ENCODE results near the gene UBLCP1.

UBLCP1 gene

DNA sequence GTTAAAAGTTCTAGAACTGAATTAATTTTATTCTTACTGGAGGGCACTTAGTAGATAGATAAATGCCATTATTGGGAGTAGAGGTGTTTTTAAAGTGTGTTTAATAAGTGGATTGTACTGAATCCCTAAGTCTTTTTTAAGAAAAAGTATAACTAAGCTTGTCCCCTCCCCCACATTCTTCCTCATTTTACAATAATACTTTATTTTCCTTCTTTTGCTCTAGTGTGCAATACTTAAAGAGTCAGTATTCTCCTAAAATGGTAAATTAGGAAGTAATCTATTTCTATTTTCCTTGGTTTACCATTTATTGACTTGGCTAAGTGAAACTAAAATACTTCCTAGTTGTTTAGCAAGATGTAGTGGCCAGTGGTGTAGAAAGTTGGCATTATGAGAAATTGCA lies 11.6 kb downstream of the UBLCP1 start:
- CTCF ChIA-PET, result interaction anchor here (1.6 kb wide), 1 partner anchor 119 kb away, joined by 5 read pairs; no protein-coding TSS in a partner anchor
- H3K27ac ChIP-seq (ENCODE audit: extremely low read depth, low read depth, low read length), result no peak overlapping the region
- H3K4me1 ChIP-seq (ENCODE audit: control insufficient read depth, insufficient read depth, low read length), result no peaks in the 10 kb centered on the region
- H3K36me3 ChIP-seq (ENCODE audit: control insufficient read depth in 2 of 2, insufficient read depth in 1 of 2, low read length in 2 of 2), result peaks cover 59 to 84% of the 10 kb centered on the region in 2 experiments
- POLR2A ChIA-PET, result no interaction called here
- H3K9me3 ChIP-seq (ENCODE audit: control insufficient read depth, insufficient read depth, low read depth, low read length), result no peaks in the 10 kb centered on the region
- no peak overlapping the region for H3K4me3 ChIP-seq (ENCODE audit: low read depth, low read length)
- TF ChIP-seq PRDM1 (tag by site-specific recombination; IDR thresholded peaks at IDR 0.05) (no peak), ZNF132 (tag by site-specific recombination; IDR thresholded peaks at IDR 0.05; ENCODE audit: borderline replicate concordance) (no peak), ZNF146 (tag by site-specific recombination; IDR thresholded peaks at IDR 0.05) (no peak), ZBTB20 (tag by site-specific recombination; IDR thresholded peaks at IDR 0.05) (no peak), ZNF791 (tag by site-specific recombination; IDR thresholded peaks at IDR 0.05) (no peak)

DNA sequence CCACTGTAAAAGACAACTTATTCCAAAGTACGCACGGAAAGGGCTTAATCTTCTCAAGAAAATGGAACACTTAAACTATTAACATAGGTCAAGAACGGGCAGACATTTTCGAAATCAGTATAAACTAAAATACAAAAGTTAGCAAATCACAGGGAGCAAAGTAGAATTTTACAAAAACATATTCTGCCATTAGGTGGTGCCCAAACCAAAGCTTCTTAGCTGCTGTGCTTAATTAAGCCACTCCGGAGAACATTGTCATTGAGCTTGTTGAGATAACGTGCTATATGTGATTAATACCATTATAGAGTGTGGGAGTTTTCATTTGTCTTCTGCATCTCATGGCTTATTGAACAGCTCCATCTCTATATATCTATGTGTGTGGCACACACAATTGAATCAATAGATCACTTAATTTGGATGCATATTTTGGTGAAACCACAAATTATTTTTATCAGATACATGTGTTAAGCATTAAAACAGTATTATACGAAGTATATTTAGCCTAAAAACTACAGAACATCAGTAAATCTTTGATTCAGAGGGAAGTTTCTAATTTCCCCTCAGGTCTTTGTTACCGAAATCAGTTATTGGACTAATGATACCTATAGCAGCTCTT lies 23.4 kb downstream of the UBLCP1 start:
- Histone ChIP-seq H3K4me1 (ENCODE audit: control insufficient read depth, insufficient read depth, low read length) (no peaks in the 10 kb centered on the region), H3K9me3 (ENCODE audit: control insufficient read depth, insufficient read depth, low read depth, low read length) (no peaks in the 10 kb centered on the region), H3K36me3 (ENCODE audit: control insufficient read depth in 2 of 2, insufficient read depth in 1 of 2, low read length in 2 of 2) (peaks cover 16 to 21% of the 10 kb centered on the region in 2 experiments; a peak in 2 of 3 replicates), H3K4me3 (ENCODE audit: low read depth, low read length) (no peak overlapping the region), H3K27ac (ENCODE audit: extremely low read depth, low read depth, low read length) (no peak overlapping the region)
- TF ChIP-seq ZNF654 (tag by site-specific recombination; IDR thresholded peaks at IDR 0.05; ENCODE audit: low read depth), result peak; percentile 77
- TF ChIP-seq HOXA7 (CRISPR knock-in tag; IDR thresholded peaks at IDR 0.05; ENCODE audit: borderline replicate concordance), result no peak
- TF ChIP-seq ZNF660 (tag by site-specific recombination; IDR thresholded peaks at IDR 0.05), result peak; percentile 22; the same call in 1 of the 2 replicates
- CTCF ChIA-PET, result interaction anchor here (0.6 to 5.2 kb wide), 11 partner anchors 31 to 735 kb away, joined by 3 to 25 read pairs (median 4); no protein-coding TSS in a partner anchor
- POLR2A ChIA-PET, result interaction anchor here (1.3 kb wide), 1 partner anchor 30 kb away, joined by 4 read pairs; no protein-coding TSS in a partner anchor

DNA sequence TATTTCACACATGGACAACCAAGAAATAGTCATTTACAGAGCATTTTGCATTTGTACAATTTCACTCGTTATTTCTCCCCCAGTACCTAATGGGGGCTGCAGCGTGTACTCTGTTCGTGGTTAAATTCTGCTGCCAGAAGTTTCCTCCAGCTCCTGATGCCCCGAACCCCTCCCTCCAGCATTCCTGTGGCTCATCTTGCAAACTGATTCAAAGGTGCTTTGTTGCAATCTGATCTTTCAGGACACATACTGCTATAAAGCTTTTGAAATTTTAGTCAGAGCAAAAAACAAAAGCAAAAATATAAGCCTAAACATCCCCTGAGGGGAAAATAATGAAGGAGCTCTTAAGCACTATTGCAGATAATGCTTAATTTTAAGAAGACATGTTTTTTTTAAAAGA lies 27.7 kb downstream of the UBLCP1 start:
- ChIA-PET CTCF (interaction anchor here (2.1 kb wide), 1 partner anchor 26 kb away, joined by 11 read pairs; no protein-coding TSS in a partner anchor), POLR2A (no interaction called here)
- Histone ChIP-seq H3K27ac (ENCODE audit: extremely low read depth, low read depth, low read length) (no peak overlapping the region), H3K4me3 (ENCODE audit: low read depth, low read length) (no peak overlapping the region), H3K4me1 (ENCODE audit: control insufficient read depth, insufficient read depth, low read length) (no peaks in the 10 kb centered on the region), H3K9me3 (ENCODE audit: control insufficient read depth, insufficient read depth, low read depth, low read length) (no peaks in the 10 kb centered on the region), H3K36me3 (ENCODE audit: control insufficient read depth in 2 of 2, insufficient read depth in 1 of 2, low read length in 2 of 2) (no peaks in the 10 kb centered on the region; a peak in 1 of 3 replicates)
- TF ChIP-seq ZNF549 (tag by site-specific recombination; IDR thresholded peaks at IDR 0.05), result no peak
- TF ChIP-seq ZNF777 (tag by site-specific recombination; IDR thresholded peaks at IDR 0.05; ENCODE audit: borderline replicate concordance), result no peak
- TF ChIP-seq, protein P1, sequence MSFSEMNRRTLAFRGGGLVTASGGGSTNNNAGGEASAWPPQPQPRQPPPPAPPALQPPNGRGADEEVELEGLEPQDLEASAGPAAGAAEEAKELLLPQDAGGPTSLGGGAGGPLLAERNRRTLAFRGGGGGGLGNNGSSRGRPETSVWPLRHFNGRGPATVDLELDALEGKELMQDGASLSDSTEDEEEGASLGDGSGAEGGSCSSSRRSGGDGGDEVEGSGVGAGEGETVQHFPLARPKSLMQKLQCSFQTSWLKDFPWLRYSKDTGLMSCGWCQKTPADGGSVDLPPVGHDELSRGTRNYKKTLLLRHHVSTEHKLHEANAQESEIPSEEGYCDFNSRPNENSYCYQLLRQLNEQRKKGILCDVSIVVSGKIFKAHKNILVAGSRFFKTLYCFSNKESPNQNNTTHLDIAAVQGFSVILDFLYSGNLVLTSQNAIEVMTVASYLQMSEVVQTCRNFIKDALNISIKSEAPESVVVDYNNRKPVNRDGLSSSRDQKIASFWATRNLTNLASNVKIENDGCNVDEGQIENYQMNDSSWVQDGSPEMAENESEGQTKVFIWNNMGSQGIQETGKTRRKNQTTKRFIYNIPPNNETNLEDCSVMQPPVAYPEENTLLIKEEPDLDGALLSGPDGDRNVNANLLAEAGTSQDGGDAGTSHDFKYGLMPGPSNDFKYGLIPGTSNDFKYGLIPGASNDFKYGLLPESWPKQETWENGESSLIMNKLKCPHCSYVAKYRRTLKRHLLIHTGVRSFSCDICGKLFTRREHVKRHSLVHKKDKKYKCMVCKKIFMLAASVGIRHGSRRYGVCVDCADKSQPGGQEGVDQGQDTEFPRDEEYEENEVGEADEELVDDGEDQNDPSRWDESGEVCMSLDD (tag by site-specific recombination; IDR thresholded peaks at IDR 0.05), result no peak
- TF ChIP-seq ZEB2 (tag by site-specific recombination; IDR thresholded peaks at IDR 0.05), result no peak
- TF ChIP-seq ZNF596 (tag by site-specific recombination; IDR thresholded peaks at IDR 0.05), result no peak
- TF ChIP-seq ZNF610 (tag by site-specific recombination; IDR thresholded peaks at IDR 0.05; ENCODE audit: borderline replicate concordance), result no peak
- TF ChIP-seq, protein P2, sequence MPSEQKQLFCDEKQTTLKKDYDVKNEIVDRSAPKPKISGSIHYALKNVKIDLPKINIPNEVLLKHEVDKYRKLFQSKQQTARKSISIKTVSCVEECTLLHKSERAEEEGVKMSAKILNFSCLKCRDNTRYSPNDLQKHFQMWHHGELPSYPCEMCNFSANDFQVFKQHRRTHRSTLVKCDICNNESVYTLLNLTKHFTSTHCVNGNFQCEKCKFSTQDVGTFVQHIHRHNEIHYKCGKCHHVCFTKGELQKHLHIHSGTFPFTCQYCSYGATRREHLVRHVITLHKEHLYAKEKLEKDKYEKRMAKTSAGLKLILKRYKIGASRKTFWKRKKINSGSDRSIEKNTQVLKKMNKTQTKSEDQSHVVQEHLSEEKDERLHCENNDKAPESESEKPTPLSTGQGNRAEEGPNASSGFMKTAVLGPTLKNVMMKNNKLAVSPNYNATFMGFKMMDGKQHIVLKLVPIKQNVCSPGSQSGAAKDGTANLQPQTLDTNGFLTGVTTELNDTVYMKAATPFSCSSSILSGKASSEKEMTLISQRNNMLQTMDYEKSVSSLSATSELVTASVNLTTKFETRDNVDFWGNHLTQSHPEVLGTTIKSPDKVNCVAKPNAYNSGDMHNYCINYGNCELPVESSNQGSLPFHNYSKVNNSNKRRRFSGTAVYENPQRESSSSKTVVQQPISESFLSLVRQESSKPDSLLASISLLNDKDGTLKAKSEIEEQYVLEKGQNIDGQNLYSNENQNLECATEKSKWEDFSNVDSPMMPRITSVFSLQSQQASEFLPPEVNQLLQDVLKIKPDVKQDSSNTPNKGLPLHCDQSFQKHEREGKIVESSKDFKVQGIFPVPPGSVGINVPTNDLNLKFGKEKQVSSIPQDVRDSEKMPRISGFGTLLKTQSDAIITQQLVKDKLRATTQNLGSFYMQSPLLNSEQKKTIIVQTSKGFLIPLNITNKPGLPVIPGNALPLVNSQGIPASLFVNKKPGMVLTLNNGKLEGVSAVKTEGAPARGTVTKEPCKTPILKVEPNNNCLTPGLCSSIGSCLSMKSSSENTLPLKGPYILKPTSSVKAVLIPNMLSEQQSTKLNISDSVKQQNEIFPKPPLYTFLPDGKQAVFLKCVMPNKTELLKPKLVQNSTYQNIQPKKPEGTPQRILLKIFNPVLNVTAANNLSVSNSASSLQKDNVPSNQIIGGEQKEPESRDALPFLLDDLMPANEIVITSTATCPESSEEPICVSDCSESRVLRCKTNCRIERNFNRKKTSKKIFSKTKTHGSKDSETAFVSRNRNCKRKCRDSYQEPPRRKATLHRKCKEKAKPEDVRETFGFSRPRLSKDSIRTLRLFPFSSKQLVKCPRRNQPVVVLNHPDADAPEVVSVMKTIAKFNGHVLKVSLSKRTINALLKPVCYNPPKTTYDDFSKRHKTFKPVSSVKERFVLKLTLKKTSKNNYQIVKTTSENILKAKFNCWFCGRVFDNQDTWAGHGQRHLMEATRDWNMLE (tag by site-specific recombination; conservative IDR thresholded peaks at IDR 0.05; ENCODE audit: low read depth), result no peak
- TF ChIP-seq TCF7L2 (IDR thresholded peaks at IDR 0.05; ENCODE audit: borderline replicate concordance, low read depth, low read length), result no peak
- TF ChIP-seq, protein P3, sequence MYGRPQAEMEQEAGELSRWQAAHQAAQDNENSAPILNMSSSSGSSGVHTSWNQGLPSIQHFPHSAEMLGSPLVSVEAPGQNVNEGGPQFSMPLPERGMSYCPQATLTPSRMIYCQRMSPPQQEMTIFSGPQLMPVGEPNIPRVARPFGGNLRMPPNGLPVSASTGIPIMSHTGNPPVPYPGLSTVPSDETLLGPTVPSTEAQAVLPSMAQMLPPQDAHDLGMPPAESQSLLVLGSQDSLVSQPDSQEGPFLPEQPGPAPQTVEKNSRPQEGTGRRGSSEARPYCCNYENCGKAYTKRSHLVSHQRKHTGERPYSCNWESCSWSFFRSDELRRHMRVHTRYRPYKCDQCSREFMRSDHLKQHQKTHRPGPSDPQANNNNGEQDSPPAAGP (tag by site-specific recombination; IDR thresholded peaks at IDR 0.05), result no peak
- TF ChIP-seq, protein P4, sequence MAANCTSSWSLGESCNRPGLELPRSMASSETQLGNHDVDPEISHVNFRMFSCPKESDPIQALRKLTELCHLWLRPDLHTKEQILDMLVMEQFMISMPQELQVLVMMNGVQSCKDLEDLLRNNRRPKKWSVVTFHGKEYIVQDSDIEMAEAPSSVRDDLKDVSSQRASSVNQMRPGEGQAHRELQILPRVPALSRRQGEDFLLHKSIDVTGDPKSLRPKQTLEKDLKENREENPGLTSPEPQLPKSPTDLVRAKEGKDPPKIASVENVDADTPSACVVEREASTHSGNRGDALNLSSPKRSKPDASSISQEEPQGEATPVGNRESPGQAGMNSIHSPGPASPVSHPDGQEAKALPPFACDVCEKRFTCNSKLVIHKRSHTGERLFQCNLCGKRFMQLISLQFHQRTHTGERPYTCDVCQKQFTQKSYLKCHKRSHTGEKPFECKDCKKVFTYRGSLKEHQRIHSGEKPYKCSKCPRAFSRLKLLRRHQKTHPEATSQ (tag by site-specific recombination; IDR thresholded peaks at IDR 0.05), result no peak
- no peak for TF ChIP-seq ZNF768 (tag by site-specific recombination; IDR thresholded peaks at IDR 0.05)
- no peak for TF ChIP-seq ZNF747 (tag by site-specific recombination; IDR thresholded peaks at IDR 0.05)
- TF ChIP-seq ZNF48 (tag by site-specific recombination; IDR thresholded peaks at IDR 0.05), result no peak
- TF ChIP-seq ZNF707 (tag by site-specific recombination; IDR thresholded peaks at IDR 0.05), result no peak
